BLaER1 (cell line): Measurements from ENCODE around the gene CDK4.

ENCODE experiments used
- H3K27ac ChIP-seq: shearing (Covaris generic); formaldehyde crosslinking; 2 replicates; pipeline ENCODE4 v1.8.1; 2022
- H3K27me3 ChIP-seq: shearing (Covaris generic); formaldehyde crosslinking; 2 replicates; pipeline ENCODE4 v1.8.1; 2022
- H3K36me3 ChIP-seq: shearing (Covaris generic); formaldehyde crosslinking; 2 replicates; pipeline ENCODE4 v1.8.1; 2022
- H3K4me1 ChIP-seq: shearing (Covaris generic); formaldehyde crosslinking; 2 replicates; pipeline ENCODE4 v1.8.1; 2022
- H3K4me2 ChIP-seq: shearing (Covaris generic); formaldehyde crosslinking; 2 replicates; pipeline ENCODE4 v1.8.1; 2022
- H3K4me3 ChIP-seq: shearing (Covaris generic); formaldehyde crosslinking; 2 replicates; pipeline ENCODE4 v1.8.1; 2022
- H3K9ac ChIP-seq: shearing (Covaris generic); formaldehyde crosslinking; 2 replicates; pipeline ENCODE4 v1.8.1; 2022
- H3K9me3 ChIP-seq: shearing (Covaris generic); formaldehyde crosslinking; 2 replicates; pipeline ENCODE4 v1.8.1; 2022
- H4K20me1 ChIP-seq: shearing (Covaris generic); formaldehyde crosslinking; 2 replicates; pipeline ENCODE4 v1.8.1; 2022
- Cebpa-rat ChIP-seq: shearing (Covaris generic); IDR thresholded peaks from 2 replicates; pipeline ENCODE4 v1.8.1; 2022

Gene CDK4

DNA sequence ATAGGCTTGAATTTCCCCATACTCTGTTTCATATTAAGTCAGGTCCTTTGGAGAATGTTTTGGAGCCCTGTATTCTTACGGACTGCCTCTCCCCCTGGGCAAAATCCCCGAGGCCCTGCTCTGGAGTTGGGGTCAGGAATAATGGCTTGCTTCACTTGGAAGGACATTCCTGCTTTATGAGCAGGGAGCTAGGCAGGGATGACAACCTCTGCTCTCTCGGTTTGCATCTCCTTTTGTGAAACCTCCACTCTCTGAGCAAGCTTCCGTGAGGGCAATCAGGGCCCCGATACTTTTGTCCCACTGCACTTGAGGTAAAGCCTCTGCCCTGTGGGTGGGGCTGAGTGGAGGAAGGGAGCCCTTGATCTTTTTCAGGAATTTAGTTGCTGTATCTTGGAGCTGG, 38.9 kb downstream of the CDK4 start:
- Histone ChIP-seq H3K4me3 (no peak overlapping the region), H3K27me3 (no peaks in the 10 kb centered on the region), H3K27ac (no peak overlapping the region), H3K9ac (no peak overlapping the region), H3K36me3 (peaks cover 70% of the 10 kb centered on the region), H3K4me2 (no peak overlapping the region), H4K20me1 (no peaks in the 10 kb centered on the region), H3K4me1 (no peaks in the 10 kb centered on the region), H3K9me3 (no peaks in the 10 kb centered on the region)
- no peak for TF ChIP-seq Cebpa-rat

DNA sequence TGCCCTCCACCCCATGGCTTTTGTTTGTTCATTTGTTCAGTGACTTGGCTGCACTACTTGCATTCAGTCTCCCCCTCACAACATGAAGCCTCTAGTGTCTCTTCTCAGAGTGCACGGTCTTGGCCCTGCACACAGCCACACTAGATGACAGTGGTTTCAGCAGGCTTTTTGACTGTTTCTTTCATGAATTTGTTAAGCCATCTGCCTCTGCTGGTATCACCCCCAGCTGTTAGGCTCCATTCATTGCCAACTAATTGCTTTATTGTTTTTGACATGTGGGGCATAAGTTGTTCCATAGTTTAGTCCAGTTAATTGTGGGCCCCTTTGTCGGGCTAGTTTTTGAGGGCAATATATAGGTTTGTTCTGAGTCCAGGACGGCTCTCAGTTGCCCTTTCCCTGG, 39.4 kb downstream of the CDK4 start:
- TF ChIP-seq Cebpa-rat = no peak
- Histone ChIP-seq H3K4me3 (no peak overlapping the region), H3K27me3 (no peaks in the 10 kb centered on the region), H3K36me3 (peaks cover 67% of the 10 kb centered on the region), H3K9me3 (no peaks in the 10 kb centered on the region), H4K20me1 (no peaks in the 10 kb centered on the region), H3K4me2 (no peak overlapping the region), H3K27ac (no peak overlapping the region), H3K4me1 (no peaks in the 10 kb centered on the region), H3K9ac (no peak overlapping the region)

DNA sequence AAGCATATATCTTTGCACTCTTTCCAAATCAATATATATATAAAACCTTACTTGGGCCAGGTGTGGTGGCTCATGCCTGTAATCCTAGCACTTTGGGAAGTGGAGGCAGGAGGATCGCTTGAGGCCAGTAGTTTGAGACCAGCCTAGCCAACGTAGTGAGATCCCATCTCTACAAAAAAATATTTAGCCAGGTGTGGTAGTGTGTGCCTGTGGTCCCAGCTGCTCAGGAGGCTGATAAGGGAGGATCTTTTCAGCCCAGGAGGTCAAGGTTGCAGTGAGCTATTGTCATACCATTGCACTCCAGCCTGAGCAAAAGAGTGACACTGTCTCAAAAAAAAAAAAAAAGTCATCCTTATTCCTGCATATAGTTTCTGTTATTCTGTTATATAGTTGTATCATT, 43.8 kb downstream of the CDK4 start:
- Histone ChIP-seq H3K4me3 (no peak overlapping the region), H3K27ac (no peak overlapping the region), H3K4me2 (no peak overlapping the region), H4K20me1 (no peaks in the 10 kb centered on the region), H3K27me3 (no peaks in the 10 kb centered on the region), H3K36me3 (peaks cover 60% of the 10 kb centered on the region), H3K9ac (no peak overlapping the region), H3K4me1 (no peaks in the 10 kb centered on the region), H3K9me3 (peaks cover 10% of the 10 kb centered on the region)
- TF ChIP-seq Cebpa-rat = no peak

DNA sequence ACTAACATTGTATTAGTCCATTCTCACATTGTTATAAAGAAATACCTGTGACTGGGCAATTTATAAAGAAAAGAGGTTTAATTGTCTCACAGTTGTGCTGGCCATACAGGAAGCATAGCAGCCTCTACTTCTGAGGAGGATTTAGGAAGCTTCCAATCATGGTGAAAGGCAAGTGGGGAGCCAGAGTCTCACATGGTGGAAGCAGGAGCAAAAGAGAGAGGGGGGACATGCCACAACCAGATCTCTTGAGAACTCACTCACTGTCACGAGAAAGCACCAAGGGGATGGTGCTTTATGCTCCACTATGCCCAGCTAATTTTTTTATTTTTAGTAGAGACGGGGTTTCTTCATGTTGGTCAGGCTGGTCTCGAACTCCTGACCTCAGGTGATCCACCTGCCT, 44.9 kb downstream of the CDK4 start:
- H3K4me3 ChIP-seq = no peak overlapping the region
- no peaks in the 10 kb centered on the region for H3K4me1 ChIP-seq
- no peaks in the 10 kb centered on the region for H4K20me1 ChIP-seq
- H3K9me3 ChIP-seq = peaks cover 15% of the 10 kb centered on the region
- TF ChIP-seq Cebpa-rat = no peak
- H3K27me3 ChIP-seq = no peaks in the 10 kb centered on the region
- H3K36me3 ChIP-seq = peaks cover 61% of the 10 kb centered on the region
- no peak overlapping the region for H3K9ac ChIP-seq
- no peak overlapping the region for H3K4me2 ChIP-seq
- no peak overlapping the region for H3K27ac ChIP-seq

DNA sequence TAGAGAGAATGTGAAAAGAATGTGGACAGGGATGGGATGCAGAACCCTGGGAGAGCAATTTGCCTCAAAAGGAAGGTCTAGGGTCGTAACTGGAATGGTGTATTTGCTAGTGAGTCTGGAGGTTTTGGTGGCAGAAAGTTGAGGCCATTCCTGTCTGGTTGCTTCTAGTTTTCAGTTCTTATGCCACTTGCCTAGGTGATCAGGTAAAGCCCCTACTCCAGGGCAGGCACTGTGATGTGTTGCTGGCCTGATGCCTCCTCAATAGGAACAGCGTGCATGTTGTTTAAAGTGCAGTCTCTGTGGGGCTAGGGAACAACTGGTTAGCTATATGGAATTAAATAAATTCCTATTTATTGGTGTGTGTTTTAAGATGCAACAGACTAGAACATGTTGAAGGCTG, 51.8 kb downstream of the CDK4 start:
- Histone ChIP-seq H4K20me1 (no peaks in the 10 kb centered on the region), H3K27me3 (no peaks in the 10 kb centered on the region), H3K4me1 (peaks cover 1% of the 10 kb centered on the region), H3K4me2 (no peak overlapping the region), H3K9ac (no peak overlapping the region), H3K27ac (no peak overlapping the region), H3K9me3 (peaks cover 15% of the 10 kb centered on the region), H3K4me3 (no peak overlapping the region), H3K36me3 (peaks cover 83% of the 10 kb centered on the region)
- no peak for TF ChIP-seq Cebpa-rat

DNA sequence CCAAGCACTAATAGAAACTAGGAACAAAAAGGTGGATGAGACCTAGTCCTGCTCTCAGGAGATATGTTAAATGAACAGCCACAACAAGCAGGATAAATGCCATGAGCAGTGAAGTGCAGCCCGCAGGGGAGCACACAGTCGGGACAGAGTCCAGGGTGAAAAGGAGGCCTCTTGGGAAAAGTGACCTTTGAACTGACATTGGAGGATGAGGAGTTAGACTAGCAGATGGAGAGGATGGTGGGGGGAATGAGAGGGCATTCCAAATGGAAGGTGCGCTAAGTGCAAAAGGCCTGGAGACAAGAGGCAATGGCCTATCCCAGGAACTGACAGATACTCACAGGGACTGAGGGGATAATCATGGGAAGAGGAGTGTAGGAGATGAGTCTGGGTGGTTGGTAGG, 53.7 kb downstream of the CDK4 start:
- Histone ChIP-seq H3K27ac (no peak overlapping the region), H3K36me3 (peaks cover 73% of the 10 kb centered on the region)

More for the DNA sequence above, 53.7 kb downstream of the CDK4 start:
- peaks cover 10% of the 10 kb centered on the region for H3K4me1 ChIP-seq
- no peaks in the 10 kb centered on the region for H4K20me1 ChIP-seq
- no peak overlapping the region for H3K4me3 ChIP-seq
- no peak for TF ChIP-seq Cebpa-rat
- H3K27me3 ChIP-seq = no peaks in the 10 kb centered on the region
- H3K9ac ChIP-seq = no peak overlapping the region
- no peak overlapping the region for H3K4me2 ChIP-seq
- H3K9me3 ChIP-seq = peaks cover 6% of the 10 kb centered on the region
